ENCODE data around the gene EYA4.

The EYA4 gene

DNA sequence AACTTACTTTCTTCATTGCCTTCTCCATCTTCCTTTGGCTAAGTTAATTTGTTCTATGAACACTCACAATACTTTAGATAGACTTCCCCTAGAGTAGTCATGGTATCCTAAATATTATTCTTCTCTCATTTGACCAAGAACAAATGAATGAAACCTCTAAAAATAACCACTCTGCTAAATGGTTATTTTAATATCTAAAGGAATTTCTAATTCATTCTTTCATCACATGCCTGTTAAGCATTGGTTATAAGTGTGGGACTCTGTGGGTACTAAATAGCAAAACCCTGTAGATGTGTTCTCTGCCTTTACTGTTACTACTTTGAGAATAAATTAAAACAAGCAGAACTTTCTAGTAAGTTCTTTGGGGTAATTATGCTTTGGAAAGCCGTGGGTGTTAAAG is 138.9 kb downstream of the EYA4 start:
- in situ Hi-C loops (cut with HindIII; ENCODE audit: low sequenced_read_pairs): no loop called here
- no peak for DNase-seq (ENCODE audit: low read depth, low spot score)
- H3K4me3 ChIP-seq (ENCODE audit: low read depth, low read length): no peak overlapping the region
- TF ChIP-seq CTCF (IDR thresholded peaks at IDR 0.05; ENCODE audit: low read depth, low read length): no peak

DNA sequence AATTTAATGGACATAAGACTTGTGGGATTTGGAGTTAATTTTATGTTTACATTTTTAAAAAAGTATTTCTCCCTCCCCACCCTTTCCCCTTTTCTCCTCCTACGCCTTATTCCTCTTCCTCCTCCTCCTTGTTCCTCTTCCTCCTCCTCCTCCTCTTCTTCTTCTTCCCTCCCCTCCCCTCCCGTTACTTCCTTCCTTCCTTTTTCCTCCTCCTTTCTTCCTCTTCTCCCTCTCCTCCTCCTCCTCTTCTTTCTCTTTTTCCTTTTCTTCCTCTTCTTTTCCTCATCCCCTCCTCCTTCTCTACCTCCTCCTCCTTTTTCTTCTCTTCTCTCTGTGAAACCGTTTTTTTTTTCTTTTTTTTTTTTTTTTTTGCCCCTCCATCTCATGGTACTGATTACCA is 139.6 kb downstream of the EYA4 start:
- TF ChIP-seq CTCF (IDR thresholded peaks at IDR 0.05; ENCODE audit: low read depth, low read length): no peak
- no peak overlapping the region for H3K4me3 ChIP-seq (ENCODE audit: low read depth, low read length)
- no peak for DNase-seq (ENCODE audit: low read depth, low spot score)
- in situ Hi-C loops (cut with HindIII; ENCODE audit: low sequenced_read_pairs): no loop called here

GRCh38 chr6:133388731-133389130 is 147.6 kb downstream of the EYA4 start:
- no peak for DNase-seq (ENCODE audit: low read depth, low spot score)
- no peak overlapping the region for H3K4me3 ChIP-seq (ENCODE audit: low read depth, low read length)
- no peak for TF ChIP-seq CTCF (IDR thresholded peaks at IDR 0.05; ENCODE audit: low read depth, low read length)
- in situ Hi-C loops (cut with HindIII; ENCODE audit: low sequenced_read_pairs): no loop called here

GRCh38 chr6:133390168-133390567 is 149.0 kb downstream of the EYA4 start:
- no peak for TF ChIP-seq CTCF (IDR thresholded peaks at IDR 0.05; ENCODE audit: low read depth, low read length)
- DNase-seq (ENCODE audit: low read depth, low spot score): no peak
- no peak overlapping the region for H3K4me3 ChIP-seq (ENCODE audit: low read depth, low read length)
- in situ Hi-C loops (cut with HindIII; ENCODE audit: low sequenced_read_pairs): no loop called here

- in situ Hi-C loops (cut with HindIII; ENCODE audit: low sequenced_read_pairs): no loop called here
- DNase-seq (ENCODE audit: low read depth, low spot score): no peak
- TF ChIP-seq CTCF (IDR thresholded peaks at IDR 0.05; ENCODE audit: low read depth, low read length): no peak
- H3K4me3 ChIP-seq (ENCODE audit: low read depth, low read length): no peak overlapping the region
Measured at GRCh38 chr6:133392015-133392414, 150.9 kb downstream of the EYA4 start.

GRCh38 chr6:133392641-133393040 is 151.5 kb downstream of the EYA4 start:
- no peak for TF ChIP-seq CTCF (IDR thresholded peaks at IDR 0.05; ENCODE audit: low read depth, low read length)
- peak; percentile 14 for DNase-seq (ENCODE audit: low read depth, low spot score)
- no peak overlapping the region for H3K4me3 ChIP-seq (ENCODE audit: low read depth, low read length)
- in situ Hi-C loops (cut with HindIII; ENCODE audit: low sequenced_read_pairs): no loop called here

DNA sequence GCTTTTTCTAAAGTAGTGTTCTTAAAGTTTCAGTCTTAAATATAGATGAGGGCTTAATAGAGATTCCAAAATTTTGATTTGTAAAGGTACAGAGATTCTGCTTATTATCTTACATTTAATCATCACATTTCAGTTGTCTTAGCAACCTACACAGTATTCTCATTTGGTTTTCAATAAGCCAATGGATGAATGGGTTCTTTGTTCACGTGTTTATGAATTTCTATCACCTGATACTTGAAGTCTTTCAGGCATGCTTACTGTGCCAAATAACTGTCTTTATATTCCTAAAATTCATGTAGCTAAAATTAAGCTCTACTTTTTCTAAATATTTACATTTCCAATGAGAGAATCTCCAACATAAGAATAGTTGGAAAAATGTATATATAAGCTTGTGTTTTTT is 152.7 kb downstream of the EYA4 start:
- in situ Hi-C loops (cut with HindIII; ENCODE audit: low sequenced_read_pairs): no loop called here
- DNase-seq (ENCODE audit: low read depth, low spot score): no peak
- TF ChIP-seq CTCF (IDR thresholded peaks at IDR 0.05; ENCODE audit: low read depth, low read length): no peak
- H3K4me3 ChIP-seq (ENCODE audit: low read depth, low read length): no peak overlapping the region
